Measurements from ENCODE around the gene CCDC51. TPM values are rescaled to one million over a fixed set of nuclear protein-coding genes. Genes with fewer than 3 reads are reported as not detected.

Gene CCDC51
- polyA plus RNA-seq, 3 donors, result 5.5 to 14.1 (median 11.6) TPM

- WGBS, 3 donors, result 93 to 94% (median 94%) methylated on average over 19 of the region's 19 CpGs
- no peak overlapping the region for H3K27ac ChIP-seq (ENCODE audit: low read depth, low read length)
These were observed 27.4 kb downstream of the CCDC51 start for GRCh38 chr3:48412375-48413001.

- WGBS, 3 donors, result 89 to 96% (median 91%) methylated on average over 11 of the region's 11 CpGs
- H3K27ac ChIP-seq (ENCODE audit: low read depth, low read length), result no peak overlapping the region
These were observed 28.1 kb downstream of the CCDC51 start for GRCh38 chr3:48411606-48412374.

- H3K27ac ChIP-seq (ENCODE audit: low read depth, low read length), result no peak overlapping the region
- 92 to 95% (median 92%) methylated on average over 9 of the region's 9 CpGs for WGBS, 3 donors
These were observed 28.8 kb downstream of the CCDC51 start for GRCh38 chr3:48411041-48411588.

DNA sequence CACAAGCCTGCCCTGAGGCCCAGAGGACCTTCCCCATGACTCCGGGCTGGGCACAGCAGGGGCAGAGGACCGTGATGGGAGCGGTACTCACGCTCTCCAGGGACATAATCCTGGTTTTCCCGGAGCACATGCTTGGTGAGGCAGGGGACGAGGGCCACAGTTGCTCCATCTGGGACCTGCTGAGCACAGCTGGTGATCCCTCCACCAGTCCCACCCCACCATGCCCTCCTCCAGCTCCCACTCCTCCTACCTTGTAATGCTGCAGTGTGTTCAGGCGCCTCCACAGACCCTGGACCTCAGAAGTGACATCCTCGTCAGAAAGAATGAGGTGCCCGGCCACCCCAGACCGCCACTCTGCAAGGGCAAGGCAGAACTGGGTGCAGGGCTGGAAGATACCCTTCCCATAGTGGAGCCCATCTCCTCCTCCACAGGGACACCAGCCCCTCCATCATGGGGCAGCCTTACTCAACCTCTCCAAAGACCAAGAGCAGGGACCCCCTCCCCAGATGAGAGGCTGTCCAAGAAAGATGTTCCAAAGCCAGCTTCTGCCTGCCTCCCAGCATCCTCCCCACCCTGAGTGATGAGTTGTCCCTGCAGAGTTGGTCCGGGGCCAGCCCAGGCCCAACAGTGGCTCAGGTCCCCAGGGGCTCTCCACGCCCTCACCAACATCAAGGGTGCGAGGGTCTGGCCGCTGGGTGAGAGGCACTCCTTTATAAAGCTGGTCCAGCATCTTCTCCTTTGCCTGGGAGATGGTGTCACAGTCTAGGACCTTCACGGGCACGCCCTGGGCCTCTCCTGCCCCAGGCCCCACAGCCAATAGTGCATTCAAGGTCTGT lies 29.5 kb downstream of the CCDC51 start:
- WGBS, 3 donors, result 92 to 95% (median 93%) methylated on average over 16 of the region's 16 CpGs
- H3K27ac ChIP-seq (ENCODE audit: low read depth, low read length), result no peak overlapping the region

GRCh38 chr3:48409291-48410201 lies 30.4 kb downstream of the CCDC51 start:
- 93 to 94% (median 93%) methylated on average over 30 to 31 of the region's 31 CpGs for WGBS, 3 donors
- H3K27ac ChIP-seq (ENCODE audit: low read depth, low read length), result no peak overlapping the region

DNA sequence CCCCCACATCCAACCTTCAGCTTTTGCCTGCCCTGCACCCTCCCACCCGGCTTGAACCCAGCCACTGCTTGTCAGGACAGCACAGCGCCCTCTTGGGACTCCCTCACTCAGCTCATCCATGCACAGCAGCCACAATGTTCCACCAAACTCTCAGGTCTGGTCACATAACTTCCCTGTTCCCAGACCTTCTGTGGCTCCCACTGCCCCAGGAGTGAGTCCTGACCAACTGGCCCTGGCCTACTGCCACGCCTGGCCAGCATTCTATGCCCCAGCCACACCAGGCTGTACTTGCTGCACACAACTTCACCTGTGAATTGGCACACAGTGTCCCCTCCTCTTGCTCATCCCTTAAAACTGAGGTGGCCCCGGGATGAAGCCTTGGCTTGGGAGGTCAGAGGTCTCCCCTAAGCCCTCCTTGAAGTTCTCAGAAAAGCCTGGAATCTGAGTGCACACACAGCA lies 31.1 kb downstream of the CCDC51 start:
- H3K27ac ChIP-seq (ENCODE audit: low read depth, low read length), result no peak overlapping the region
- 86 to 90% (median 86%) methylated on average over 4 of the region's 4 CpGs for WGBS, 3 donors

DNA sequence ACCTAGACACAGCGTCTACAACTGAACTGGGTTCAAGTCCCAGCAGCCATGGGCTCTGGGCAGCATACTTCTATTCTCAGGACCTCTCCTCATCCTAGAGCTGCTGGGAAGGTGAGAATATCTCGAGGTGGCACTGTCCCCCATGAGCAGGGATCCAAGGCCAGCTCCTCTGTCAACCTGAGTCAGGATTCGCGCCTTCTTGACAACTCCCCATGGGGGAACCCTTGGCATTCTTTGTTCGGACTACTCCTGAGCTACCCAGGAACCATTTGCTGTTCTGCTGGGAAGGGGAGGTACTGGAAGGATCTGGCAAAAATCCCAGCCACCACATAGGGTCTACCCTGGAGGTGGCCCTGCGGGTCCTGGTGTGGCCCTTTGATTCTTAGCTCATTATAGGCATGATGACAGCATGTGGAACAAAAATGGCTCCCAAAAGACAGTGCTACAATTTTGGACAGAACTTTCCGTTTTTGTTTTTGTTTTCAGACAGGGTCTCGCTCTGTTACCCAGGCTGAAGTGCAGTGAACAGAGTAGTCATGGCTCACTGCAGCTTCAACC lies 32.3 kb downstream of the CCDC51 start:
- no peak overlapping the region for H3K27ac ChIP-seq (ENCODE audit: low read depth, low read length)
- 83 to 89% (median 87%) methylated on average over 8 of the region's 8 CpGs for WGBS, 3 donors

- 81 to 86% (median 85%) methylated on average over 18 of the region's 18 CpGs for WGBS, 3 donors
- no peak overlapping the region for H3K27ac ChIP-seq (ENCODE audit: low read depth, low read length)
These were observed 33.2 kb downstream of the CCDC51 start for GRCh38 chr3:48406443-48407431.

DNA sequence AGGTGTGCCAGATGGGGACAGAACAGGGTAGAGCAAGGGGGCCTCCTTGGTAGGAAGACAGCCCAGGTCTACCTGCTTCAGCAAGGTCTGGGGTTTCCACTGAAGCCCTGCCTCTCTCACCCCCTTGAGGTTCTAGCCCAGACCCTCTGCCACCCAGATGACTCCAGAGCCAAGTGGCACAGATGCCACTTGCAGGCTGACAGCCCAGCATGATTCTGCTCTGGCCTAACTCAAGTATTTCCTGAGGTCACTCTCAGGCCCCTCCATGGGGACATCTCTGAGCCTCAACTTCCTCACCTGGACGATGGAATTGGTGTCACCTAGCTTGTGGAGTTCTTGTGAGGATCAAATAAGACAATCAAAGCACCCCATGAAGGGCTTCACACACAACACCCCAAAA lies 33.9 kb downstream of the CCDC51 start:
- 50 to 68% (median 67%) methylated on average over 1 of the region's 1 CpG for WGBS, 3 donors
- H3K27ac ChIP-seq (ENCODE audit: low read depth, low read length), result no peak overlapping the region

DNA sequence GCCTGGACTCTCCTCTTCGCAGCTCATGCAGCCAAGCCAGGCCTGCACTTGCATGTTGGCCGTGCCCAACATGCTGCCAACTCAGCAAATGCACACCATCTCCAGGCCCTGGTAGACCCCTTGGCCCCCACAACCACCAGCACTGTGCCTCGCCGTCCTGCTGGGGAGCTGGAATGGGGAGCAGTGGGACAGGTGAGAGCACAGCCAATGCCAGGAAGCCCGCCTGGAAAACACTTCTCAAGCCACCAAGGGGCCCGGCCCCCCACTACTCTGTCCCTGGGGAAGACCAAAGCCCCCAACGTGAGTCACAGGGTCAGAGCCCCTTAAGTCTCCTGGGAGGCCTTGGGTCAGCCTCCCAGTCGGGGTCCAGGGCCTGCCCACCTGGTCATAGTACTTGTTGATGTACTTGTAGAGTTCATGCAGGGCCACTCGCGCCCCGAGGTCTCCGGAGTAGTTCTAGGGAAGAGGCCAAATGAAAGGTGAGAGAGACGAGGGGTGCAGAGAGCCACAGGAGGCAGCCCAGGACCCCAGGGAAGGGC lies 34.5 kb downstream of the CCDC51 start:
- WGBS, 3 donors, result 86 to 90% (median 89%) methylated on average over 13 of the region's 13 CpGs
- H3K27ac ChIP-seq (ENCODE audit: low read depth, low read length), result no peak overlapping the region

- 69 to 76% (median 75%) methylated on average over 21 of the region's 21 CpGs for WGBS, 3 donors
- H3K27ac ChIP-seq (ENCODE audit: low read depth, low read length), result no peak overlapping the region
These were observed 35.2 kb downstream of the CCDC51 start for GRCh38 chr3:48404440-48405342.

- no peak overlapping the region for H3K27ac ChIP-seq (ENCODE audit: low read depth, low read length)
- WGBS, 3 donors, result 83 to 87% (median 85%) methylated on average over 15 of the region's 15 CpGs
These were observed 36.1 kb downstream of the CCDC51 start for GRCh38 chr3:48403533-48404439.

DNA sequence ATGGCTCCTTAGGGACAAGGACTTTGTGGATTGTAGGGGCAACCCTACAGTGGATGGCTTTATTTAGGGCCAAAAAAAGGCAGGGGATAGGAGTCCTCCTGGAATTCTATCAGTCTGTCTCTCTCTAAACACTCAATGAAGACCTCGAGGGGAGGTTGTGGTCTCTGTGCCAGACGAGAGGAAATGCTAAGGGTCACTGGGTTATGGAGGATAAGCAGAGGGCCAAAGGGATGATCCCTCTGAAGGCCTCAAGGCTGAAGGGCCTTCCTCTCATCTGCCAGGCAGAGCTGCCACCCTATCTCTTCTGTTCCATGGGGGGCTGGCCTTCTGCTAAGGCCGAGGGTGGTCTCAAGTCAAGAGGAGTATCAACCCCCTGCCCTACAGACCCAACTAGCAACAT lies 37.0 kb downstream of the CCDC51 start:
- no peak overlapping the region for H3K27ac ChIP-seq (ENCODE audit: low read depth, low read length)
- 54 to 61% (median 60%) methylated on average over 3 of the region's 3 CpGs for WGBS, 3 donors

GRCh38 chr3:48402281-48402732 lies 37.6 kb downstream of the CCDC51 start:
- WGBS, 3 donors, result 43 to 57% (median 44%) methylated on average over 8 of the region's 8 CpGs
- no peak overlapping the region for H3K27ac ChIP-seq (ENCODE audit: low read depth, low read length)
